A673 (cell line): ENCODE results near the gene SSH2. TPM values are rescaled to one million over a fixed set of nuclear protein-coding genes. Genes with fewer than 3 reads are reported as not detected.

Source experiments
- BruUV-seq: library from RNA; stranded (reverse); fragments of 400-500 nt; replicated peaks from 2 replicates; lab custom pipeline; 2021; lab: Mats Ljungman, UMichigan
- CTCF ChIA-PET: fragments of 300-600 bp; sonication (Branson Sonifier 250); formaldehyde crosslinking; loops from one replicate; lab custom pipeline; 2022; ENCODE audit warnings: antibody characterized with exemption; lab: Charles Lee
- POLR2A ChIA-PET: fragments of 300-600 bp; sonication (Branson Sonifier 250); formaldehyde crosslinking; loops from one replicate; lab custom pipeline; 2022; ENCODE audit warnings: antibody characterized with exemption; ENCODE audit not compliant: low non-redundant PET; lab: Charles Lee
- DNase-seq: peaks from one replicate; pipeline ENCODE4 v3.0.0-alpha.2; 2015; ENCODE audit warnings: low spot score
- H3K27ac ChIP-seq: fragments of 200-600 bp; sonication (generic); 2 replicates; pipeline ENCODE4 v1.5.1; 2016; ENCODE audit warnings: mixed run types, low read depth, mild to moderate bottlenecking, mixed read lengths, antibody characterized with exemption, low read length; ENCODE audit not compliant: poor library complexity, severe bottlenecking
- H3K27me3 ChIP-seq: fragments of 200-600 bp; sonication (generic); replicated peaks from 2 replicates; pipeline ENCODE4 v1.6.1; 2017; ENCODE audit warnings: mixed run types, low read depth, mild to moderate bottlenecking, mixed read lengths, antibody characterized with exemption, low read length; ENCODE audit not compliant: insufficient read depth, poor library complexity
- H3K36me3 ChIP-seq: fragments of 200-600 bp; sonication (generic); 2 replicates; pipeline ENCODE4 v1.6.1; 2016; ENCODE audit warnings: mixed run types, mild to moderate bottlenecking, mixed read lengths, antibody characterized with exemption, low read length; ENCODE audit not compliant: insufficient read depth, poor library complexity, severe bottlenecking
- H3K4me1 ChIP-seq: fragments of 200-600 bp; sonication (generic); 2 replicates; pipeline ENCODE4 v1.6.1; 2017; ENCODE audit warnings: mixed run types, mild to moderate bottlenecking, mixed read lengths, antibody characterized with exemption, low read length; ENCODE audit not compliant: insufficient read depth, poor library complexity, severe bottlenecking
- H3K4me3 ChIP-seq: fragments of 200-600 bp; sonication (generic); 2 replicates; pipeline ENCODE4 v1.5.1; 2016; ENCODE audit warnings: low read depth, mixed run types, mild to moderate bottlenecking, mixed read lengths, low read length; ENCODE audit not compliant: poor library complexity, severe bottlenecking
- H3K9me3 ChIP-seq: fragments of 200-600 bp; sonication (generic); 2 replicates; pipeline ENCODE4 v1.6.1; 2016; ENCODE audit warnings: mixed run types, low read depth, mild to moderate bottlenecking, mixed read lengths, antibody characterized with exemption, low read length; ENCODE audit not compliant: poor library complexity, severe bottlenecking
- EZH2 ChIP-seq: fragments of 200-600 bp; sonication (generic); IDR thresholded peaks from 2 replicates; pipeline ENCODE4 v1.6.1; 2017; ENCODE audit warnings: borderline replicate concordance, low read depth, mild to moderate bottlenecking, mixed read lengths, antibody characterized with exemption, low read length; ENCODE audit not compliant: poor library complexity, severe bottlenecking
- intact Hi-C: fragments of 100-400 bp; cut with micrococcal nuclease; formaldehyde crosslinking; loops from one replicate; pipeline ENCODE4 v1.10.0; 2022; ENCODE audit not compliant: unreplicated experiment
- total RNA-seq: library from RNA; stranded (reverse); gene quantifications from 2 replicates; pipeline ENCODE4 v1.2.3, GENCODE V29; 2021
- TF ChIP-seq, protein P1 (sequence below): fragments of 300-800, 200-600 bp; sonication (generic); conservative IDR thresholded peaks from 2 replicates; pipeline ENCODE4 v1.5.1; 2017; ENCODE audit warnings: low read depth, mild to moderate bottlenecking, antibody characterized with exemption, low read length, moderate library complexity, mixed read lengths

SSH2 gene
- total RNA-seq, 1 experiment from 2014 or later, result 75.5 TPM

GRCh38 chr17:29771546-29771945 is 158.5 kb downstream of the SSH2 start:
- Histone ChIP-seq H3K9me3 (no peaks in the 10 kb centered on the region), H3K4me3 (no peak overlapping the region), H3K36me3 (no peaks in the 10 kb centered on the region), H3K27me3 (no peaks in the 10 kb centered on the region), H3K27ac (no peak overlapping the region), H3K4me1 (peaks cover 19% of the 10 kb centered on the region)
- DNase-seq, result no peak
- intact Hi-C loops, result no loop called here
- ChIA-PET POLR2A (interaction anchor here (0.6 kb wide), 1 partner anchor 179 kb away, joined by 3 read pairs; the partner anchor contains the start of gene ANKRD13B), CTCF (no interaction called here)
- BruUV-seq, result no TSS peak
- TF ChIP-seq, protein P1, sequence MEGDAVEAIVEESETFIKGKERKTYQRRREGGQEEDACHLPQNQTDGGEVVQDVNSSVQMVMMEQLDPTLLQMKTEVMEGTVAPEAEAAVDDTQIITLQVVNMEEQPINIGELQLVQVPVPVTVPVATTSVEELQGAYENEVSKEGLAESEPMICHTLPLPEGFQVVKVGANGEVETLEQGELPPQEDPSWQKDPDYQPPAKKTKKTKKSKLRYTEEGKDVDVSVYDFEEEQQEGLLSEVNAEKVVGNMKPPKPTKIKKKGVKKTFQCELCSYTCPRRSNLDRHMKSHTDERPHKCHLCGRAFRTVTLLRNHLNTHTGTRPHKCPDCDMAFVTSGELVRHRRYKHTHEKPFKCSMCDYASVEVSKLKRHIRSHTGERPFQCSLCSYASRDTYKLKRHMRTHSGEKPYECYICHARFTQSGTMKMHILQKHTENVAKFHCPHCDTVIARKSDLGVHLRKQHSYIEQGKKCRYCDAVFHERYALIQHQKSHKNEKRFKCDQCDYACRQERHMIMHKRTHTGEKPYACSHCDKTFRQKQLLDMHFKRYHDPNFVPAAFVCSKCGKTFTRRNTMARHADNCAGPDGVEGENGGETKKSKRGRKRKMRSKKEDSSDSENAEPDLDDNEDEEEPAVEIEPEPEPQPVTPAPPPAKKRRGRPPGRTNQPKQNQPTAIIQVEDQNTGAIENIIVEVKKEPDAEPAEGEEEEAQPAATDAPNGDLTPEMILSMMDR, result no peak
- TF ChIP-seq EZH2, result no peak

GRCh38 chr17:29769225-29769624 is 160.8 kb downstream of the SSH2 start:
- BruUV-seq, result no TSS peak
- H3K4me3 ChIP-seq, result no peak overlapping the region
- H3K9me3 ChIP-seq, result no peaks in the 10 kb centered on the region
- H3K27me3 ChIP-seq, result no peaks in the 10 kb centered on the region
- DNase-seq, result no peak
- TF ChIP-seq, protein P1, result no peak
- TF ChIP-seq EZH2, result no peak
- CTCF ChIA-PET, result no interaction called here
- no peaks in the 10 kb centered on the region for H3K36me3 ChIP-seq
- peaks cover 35% of the 10 kb centered on the region for H3K4me1 ChIP-seq
- POLR2A ChIA-PET, result no interaction called here
- intact Hi-C loops, result loop anchor here (10.0 kb wide), 1 partner anchor 84 kb away; no protein-coding TSS in a partner anchor
- H3K27ac ChIP-seq, result no peak overlapping the region

DNA sequence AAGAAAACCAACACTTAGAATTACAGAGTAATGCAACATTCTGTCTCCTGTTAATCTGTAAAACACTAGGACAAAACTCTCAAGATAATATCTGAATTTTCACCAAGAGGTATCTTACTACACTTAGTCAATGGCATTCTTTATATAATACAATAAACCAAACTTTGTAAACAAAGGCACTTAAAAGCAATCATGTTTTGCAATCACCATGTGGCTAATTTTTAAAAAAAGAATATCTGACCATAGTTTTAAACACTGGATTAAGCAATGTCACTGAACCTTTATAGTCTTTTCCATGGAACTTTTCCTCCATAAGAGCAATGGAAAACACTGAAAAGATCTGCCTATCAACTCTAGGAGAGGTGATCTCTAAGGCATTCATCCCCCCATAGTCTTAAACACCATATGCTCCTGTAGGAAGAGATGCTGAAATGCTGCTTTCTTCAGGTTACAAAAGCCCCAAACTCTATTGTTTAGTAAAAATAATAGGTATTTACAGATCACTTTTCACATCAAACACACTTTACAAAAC is 163.2 kb downstream of the SSH2 start:
- no peaks in the 10 kb centered on the region for H3K27me3 ChIP-seq
- BruUV-seq, result no TSS peak
- intact Hi-C loops, result loop anchor here (10.0 kb wide), 1 partner anchor 82 kb away; no protein-coding TSS in a partner anchor

More for the DNA sequence above, 163.2 kb downstream of the SSH2 start:
- H3K4me1 ChIP-seq, result peaks cover 58% of the 10 kb centered on the region
- TF ChIP-seq, protein P1, result no peak
- TF ChIP-seq EZH2, result no peak
- H3K27ac ChIP-seq, result peak overlapping the region; percentile 15
- H3K4me3 ChIP-seq, result no peak overlapping the region
- POLR2A ChIA-PET, result interaction anchor here (0.7 kb wide), 1 partner anchor 101 kb away, joined by 9 read pairs; no protein-coding TSS in a partner anchor
- DNase-seq, result no peak
- H3K36me3 ChIP-seq, result no peaks in the 10 kb centered on the region
- CTCF ChIA-PET, result no interaction called here
- no peaks in the 10 kb centered on the region for H3K9me3 ChIP-seq
